ENCODE results near the gene XPO1.
"Not testable (repeated sequence)": the region's sequence is repeated elsewhere in the genome, so short reads cannot be mapped to it uniquely, and the experiment has no call there.

The XPO1 gene

DNA sequence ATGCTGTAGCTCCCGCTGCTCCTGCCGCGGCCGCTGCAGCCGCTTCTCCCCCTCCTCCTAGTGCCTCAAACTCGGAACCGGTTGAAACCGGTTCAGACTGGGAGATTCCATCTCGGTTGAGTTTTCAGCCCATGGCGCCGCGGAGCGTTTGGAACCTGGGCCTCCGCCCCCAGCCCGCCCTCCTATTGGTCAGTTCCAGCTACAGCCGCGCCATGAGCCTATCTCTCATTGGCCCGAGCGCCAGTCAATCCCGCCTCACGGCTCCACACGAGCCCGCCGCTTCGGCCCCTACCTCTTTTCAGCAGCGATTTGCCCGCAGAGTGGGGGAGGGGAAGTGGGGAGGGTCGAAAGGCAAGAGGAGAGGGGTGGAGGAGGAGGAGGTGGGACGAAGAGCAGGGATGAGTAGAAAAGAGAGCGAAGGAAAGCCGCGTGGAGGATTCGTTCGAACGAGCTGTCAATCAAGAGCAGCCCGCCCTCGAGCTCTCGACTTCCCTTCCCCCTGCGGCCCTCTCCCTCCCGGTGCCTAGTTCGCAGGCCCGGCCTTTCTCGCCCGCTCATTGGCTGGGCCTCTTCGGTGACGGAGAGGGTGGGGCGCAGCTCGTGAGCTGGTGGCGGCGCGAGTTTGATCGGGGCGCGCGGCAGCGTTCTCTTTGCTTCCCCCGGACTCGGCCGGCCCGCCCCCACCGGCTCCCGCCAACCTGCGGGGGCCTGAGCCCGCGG, at the start of gene XPO1:
TSS of gene XPO1 (minus strand) at position 157 of the 720 bp plus-strand sequence. CDS start 4,459 bp downstream, outside the sequence.
- DNase-seq (ENCODE audit: low spot score): peak; percentile 99

GRCh38 chr2:61586928-61587327, 48.8 kb upstream of the XPO1 start:
- DNase-seq (ENCODE audit: low spot score): not testable (repeated sequence)

- no peak for DNase-seq (ENCODE audit: low spot score)
Observed at GRCh38 chr2:61585383-61585782, 47.2 kb upstream of the XPO1 start.

- DNase-seq (ENCODE audit: low spot score): not testable (repeated sequence)
Observed at GRCh38 chr2:61584368-61584767, 46.2 kb upstream of the XPO1 start.

GRCh38 chr2:61582165-61582564, 44.0 kb upstream of the XPO1 start:
- no peak for DNase-seq (ENCODE audit: low spot score)

- no peak for DNase-seq (ENCODE audit: low spot score)
Observed at GRCh38 chr2:61581716-61582115, 43.6 kb upstream of the XPO1 start.

- no peak for DNase-seq (ENCODE audit: low spot score)
Observed at GRCh38 chr2:61575447-61575859, 37.3 kb upstream of the XPO1 start.

DNA sequence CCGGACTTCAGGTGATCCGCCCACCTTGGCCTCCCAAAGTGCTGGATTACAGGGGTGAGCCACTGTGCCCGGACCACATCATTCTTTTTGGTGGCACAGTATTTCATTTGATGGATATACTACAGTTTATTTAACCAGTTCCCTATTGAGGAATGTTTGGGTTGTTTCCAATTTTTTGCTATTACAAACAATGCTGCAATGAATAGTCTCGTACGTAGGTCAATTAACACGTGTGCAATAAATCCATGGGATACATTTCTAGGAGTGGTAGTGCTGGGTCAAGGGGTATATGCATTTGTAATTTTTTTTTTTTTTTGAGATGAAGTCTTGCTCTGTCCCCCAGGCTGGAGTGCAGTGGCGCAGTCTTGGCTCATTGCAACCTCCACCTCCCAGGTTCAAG, 28.4 kb upstream of the XPO1 start:
- no peak for DNase-seq (ENCODE audit: low spot score)

- no peak for DNase-seq (ENCODE audit: low spot score)
Observed at GRCh38 chr2:61562615-61563014, 24.5 kb upstream of the XPO1 start.

- DNase-seq (ENCODE audit: low spot score): no peak
Observed at GRCh38 chr2:61558160-61558559, 20.0 kb upstream of the XPO1 start.

DNA sequence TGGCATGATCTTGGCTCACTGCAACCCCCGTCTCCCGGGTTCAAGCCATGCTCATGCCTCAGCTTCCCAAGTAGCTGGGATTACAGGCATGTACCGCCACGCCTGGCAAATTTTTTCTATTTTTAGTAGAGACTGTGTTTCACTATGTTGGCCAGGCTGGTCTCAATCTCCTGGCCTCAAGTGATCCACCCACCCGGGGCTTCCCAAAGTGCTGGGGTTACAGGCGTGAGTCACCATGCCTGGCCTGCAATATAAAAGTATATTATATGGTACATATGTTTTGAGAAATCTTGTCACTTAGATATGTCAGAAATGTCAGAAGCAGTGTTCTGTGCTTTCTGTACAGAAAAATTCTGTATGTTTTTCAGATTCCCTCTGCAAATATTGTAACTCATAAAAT, 19.2 kb upstream of the XPO1 start:
- DNase-seq (ENCODE audit: low spot score): no peak

- no peak for DNase-seq (ENCODE audit: low spot score)
Observed at GRCh38 chr2:61554604-61555003, 16.4 kb upstream of the XPO1 start.

DNA sequence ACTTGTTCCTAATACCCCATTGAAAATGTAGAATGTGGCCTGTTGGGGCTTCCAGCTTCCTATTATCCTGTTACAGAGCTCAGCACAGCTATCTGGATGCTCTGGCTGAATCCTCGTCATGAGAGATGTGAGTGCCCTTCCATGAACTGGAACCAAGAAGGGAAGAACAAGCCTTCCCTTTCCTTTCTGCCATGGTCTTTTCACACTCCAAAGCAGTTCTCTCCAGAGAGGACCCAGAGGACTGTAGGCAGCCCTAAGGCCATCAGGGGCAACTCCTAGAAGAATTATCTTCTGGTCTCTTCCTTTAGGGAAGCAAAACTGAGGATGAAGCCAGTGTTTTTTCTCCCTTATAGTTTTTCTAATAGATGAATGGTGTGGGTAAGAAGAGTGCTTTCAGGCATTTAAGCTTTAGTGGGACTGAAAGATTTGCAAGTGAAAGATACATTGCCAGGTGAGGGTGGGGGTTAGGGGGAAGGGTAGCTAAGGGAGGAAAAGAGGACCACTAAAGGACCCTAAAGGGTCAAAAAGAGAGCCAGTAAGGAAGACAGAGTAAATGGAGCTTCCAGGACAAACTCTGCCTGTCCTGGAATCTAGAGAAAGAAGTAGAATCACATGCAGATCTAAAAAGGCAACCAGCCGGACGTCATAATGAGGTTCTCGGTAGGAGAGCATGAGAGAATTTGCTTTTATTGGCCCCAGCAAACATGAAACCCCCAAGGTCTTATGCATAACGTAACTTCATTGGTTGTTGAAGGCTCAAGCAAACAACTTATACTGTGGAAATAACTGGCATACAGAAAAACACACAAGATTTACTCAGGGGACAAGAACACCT, 12.4 kb upstream of the XPO1 start:
- no peak for DNase-seq (ENCODE audit: low spot score)

GRCh38 chr2:61549546-61549945, 11.4 kb upstream of the XPO1 start:
- DNase-seq (ENCODE audit: low spot score): no peak

DNA sequence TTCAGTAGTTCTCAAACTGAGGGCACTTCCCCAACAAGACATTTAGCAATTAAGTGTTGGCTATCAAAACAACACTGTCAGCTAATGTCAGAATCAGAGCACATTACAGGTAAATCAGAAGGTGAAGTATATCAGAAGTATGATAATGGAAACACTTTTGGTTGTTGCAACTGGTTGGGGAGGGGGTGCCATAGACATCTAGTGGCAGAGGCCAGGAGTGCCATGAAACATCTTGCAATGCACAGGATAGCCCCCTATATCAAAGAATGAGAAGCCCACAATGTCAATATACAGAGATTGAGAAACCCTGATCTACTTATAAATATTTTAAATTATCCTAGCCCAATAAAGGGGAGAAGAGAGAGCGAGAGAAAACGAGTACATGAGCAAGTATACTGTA, 4.9 kb upstream of the XPO1 start:
- no peak for DNase-seq (ENCODE audit: low spot score)

DNA sequence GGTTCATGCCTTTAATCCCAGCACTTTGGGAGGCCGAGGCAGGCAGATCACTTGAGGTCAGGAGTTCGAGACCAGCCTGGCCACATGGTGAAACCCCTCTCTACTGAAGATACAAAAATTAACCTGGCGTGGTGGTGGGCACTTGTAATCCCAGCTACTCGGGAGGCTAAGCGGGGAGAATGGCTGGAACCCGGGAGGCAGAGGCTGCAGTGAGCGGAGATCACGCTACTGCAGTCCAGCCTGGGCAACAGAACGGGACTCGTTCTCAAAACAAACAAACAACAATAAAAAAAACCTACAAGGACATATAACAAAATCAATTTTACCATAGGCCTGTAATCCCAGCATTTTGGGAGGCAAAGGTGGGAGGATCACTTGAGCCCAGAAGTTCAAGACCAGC, 2.0 kb upstream of the XPO1 start:
- not testable (repeated sequence) for DNase-seq (ENCODE audit: low spot score)

- DNase-seq (ENCODE audit: low spot score): peak; percentile 43
Observed at GRCh38 chr2:61538920-61539520, 864 bp upstream of the XPO1 start.

DNA sequence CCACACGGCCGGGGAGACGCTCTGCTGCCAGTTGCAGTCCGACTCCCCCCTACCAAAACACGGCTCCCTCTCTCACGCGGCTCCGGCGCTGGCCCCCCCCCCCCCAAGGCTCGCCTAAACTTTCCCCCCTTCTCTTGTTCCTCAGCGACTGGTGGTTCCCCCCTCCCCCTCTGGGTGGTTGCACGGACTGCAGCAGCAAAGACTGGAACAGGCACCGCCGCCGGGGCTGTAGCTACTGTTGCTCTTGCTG, 281 bp downstream of the XPO1 start:
- no peak for DNase-seq (ENCODE audit: low spot score)

GRCh38 chr2:61537277-61537949, 743 bp downstream of the XPO1 start:
- DNase-seq (ENCODE audit: low spot score): no peak

GRCh38 chr2:61536572-61537276, 1.4 kb downstream of the XPO1 start:
- peak; percentile 95 for DNase-seq (ENCODE audit: low spot score)

GRCh38 chr2:61536180-61536571, 2.0 kb downstream of the XPO1 start:
- peak; percentile 60 for DNase-seq (ENCODE audit: low spot score)

GRCh38 chr2:61535449-61535848, 2.7 kb downstream of the XPO1 start:
- peak; percentile 63 for DNase-seq (ENCODE audit: low spot score)
